GM18870 (cell line): ENCODE data around the gene NEUROD6.
A peak's percentile ranks its signal among the peaks of the same experiment; 100 is the strongest.

ENCODE experiments used
- ATAC-seq: cut with Tn5 transposase; IDR thresholded peaks from one replicate; pipeline ENCODE4 v1.9.1; 2021; ENCODE audit warnings: moderate library complexity; ENCODE audit not compliant: unreplicated experiment

NEUROD6 gene

DNA sequence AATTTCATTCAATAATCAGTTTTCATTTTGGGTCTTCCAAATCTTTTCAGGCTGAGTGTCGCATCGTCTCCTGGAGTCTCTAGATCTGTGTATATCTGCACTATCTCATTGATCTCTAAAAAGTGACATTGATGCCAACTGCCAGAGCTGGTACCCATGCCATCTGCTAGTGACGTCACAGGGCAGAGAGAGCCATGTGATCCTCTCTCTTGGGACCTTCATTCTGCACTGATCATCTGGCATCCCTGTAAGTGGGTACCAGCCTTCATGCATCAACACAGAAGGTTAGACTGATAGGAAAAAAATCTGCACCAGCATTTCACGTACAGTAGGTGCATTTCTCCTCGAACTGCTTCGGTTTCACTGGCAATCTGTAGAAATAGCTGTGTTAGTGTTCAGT, at the start of gene NEUROD6:
NEUROD6 (minus strand) TSS at position 124 of the 400 bp plus-strand sequence. CDS start 1,458 bp downstream, outside the sequence.
- no peak for ATAC-seq

DNA sequence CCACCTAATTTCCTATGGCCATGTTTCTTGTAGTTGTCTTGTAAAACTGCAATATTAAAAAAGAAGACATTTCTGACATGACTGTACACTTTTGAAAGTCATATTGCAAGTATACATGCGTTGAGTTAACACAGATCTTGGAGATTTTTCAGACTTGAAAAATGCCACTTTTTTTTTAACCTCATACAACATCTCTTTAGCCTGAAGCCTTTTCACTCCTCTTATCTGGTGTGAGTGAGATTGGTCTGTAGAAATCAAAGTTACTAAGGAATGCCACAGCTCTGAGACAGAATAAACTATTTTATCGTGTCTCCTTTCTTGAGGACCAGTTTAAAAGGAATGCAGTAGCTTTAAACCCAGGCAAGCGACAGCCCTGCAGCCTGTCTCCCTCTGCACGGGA, 43.9 kb upstream of the NEUROD6 start:
- no peak for ATAC-seq

DNA sequence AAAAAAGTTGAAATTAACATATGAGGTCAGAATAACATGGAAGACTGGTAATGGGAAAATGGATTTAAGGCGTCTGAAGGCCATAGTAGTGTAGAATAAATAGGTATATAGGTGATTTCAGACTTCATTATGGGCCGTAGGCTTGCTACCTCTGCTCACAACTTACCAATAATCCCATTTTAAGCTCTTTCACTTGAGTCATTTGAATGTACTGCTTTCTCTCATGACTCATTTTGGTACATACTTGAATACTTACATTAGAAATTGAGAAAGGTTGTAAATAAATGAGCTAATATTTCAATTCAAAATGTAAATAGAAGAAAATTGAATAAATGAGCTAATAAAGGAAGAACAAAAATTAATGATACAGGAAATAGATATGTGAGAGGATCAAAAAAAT, 42.2 kb upstream of the NEUROD6 start:
- no peak for ATAC-seq

DNA sequence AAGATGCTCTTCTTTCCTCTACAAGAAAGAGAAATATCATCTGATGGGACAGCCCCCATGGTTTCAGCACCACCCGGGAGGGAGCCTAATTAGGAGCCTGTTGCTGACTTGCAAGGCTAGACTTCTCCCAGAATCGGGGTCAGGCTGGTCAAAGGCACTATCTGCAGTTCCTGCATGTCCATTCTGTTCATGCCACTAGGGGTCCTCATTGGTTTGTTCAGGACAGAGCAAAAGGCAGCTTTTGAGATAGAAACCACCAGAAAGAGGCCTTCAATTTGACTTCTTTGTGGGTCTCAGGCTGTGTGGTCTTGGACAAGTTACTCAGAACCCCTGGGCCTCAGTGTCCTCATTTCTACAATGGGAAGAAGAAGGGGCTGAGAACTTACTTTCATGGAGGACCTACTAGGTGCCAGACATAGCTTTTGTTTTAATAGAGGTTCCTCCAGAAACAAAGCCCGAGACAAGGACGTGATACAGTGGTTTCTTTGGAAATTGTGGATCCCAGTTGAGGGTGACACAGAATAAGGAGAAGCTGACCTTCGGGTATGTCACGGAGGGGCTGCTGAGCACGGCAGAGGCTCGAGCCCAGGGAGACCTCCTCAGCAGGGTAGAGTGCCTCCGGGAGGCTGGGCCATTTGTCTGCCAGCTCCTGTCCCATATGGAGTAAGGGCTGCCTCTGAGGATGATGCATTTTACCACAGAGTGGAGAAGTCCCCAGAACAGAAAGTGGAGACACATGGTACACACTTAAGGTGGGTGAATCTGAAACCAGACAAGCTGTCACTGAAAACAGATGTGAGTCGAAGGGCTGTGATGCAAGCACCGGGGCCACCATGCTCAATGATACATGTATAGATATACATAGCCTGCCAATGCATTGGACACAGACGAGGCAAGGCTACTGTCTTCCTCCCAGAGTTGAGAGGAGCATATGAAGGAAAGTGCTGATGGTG, 33.1 kb upstream of the NEUROD6 start:
- ATAC-seq, result peak; percentile 74

DNA sequence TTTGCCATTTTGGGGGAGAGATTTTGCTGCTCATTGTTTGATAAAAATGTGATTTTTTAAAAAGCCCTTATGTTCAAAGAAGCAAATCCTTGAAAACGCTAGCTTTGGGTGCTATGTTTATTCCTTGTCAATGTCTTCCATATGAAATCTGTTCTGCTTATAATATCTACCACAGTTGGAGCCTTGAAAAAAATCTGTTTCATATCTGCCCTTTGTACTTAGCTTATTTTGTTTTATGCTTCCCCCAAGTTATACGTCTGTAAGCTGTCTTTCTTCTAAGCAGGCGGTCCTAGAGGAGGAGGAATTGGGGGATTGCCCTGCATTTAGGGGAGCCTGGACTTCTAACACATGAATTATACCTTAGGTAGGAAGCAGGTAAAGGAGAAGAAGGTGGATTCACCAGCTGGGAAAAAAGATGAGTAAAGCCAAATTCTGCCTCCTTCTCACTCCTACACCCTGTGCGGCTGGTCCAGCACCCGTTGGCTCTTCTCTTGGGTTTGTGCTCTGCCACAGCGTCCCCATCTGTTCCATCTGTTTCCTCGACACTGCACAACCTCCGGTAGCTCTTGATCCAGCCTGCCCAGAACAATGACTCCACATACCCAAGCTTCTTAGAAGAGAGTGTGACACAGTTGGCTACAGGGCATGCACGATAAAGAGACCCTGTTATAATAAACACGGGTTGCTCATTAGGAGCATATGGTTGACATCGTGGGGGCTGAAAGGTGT, 31.9 kb upstream of the NEUROD6 start:
- ATAC-seq, result no peak

DNA sequence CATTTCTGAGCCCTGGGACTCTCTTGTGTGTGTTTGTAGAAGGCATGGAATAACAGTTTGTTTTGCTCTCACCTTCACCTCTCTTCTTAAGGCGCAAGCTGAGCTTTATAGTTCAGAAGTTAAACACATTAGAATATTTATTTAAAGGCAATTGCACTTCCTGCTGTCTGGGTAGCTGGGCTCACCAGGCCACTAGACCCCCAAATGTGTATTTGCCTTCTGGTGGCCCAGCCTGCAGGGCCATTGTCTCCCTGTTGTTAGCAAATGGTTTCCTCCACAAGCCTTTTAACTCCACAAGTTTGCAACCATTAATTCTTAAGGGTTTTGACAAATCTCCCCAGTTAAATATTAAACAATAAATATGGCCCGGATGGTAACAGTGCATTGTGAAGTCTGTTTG, 31.1 kb upstream of the NEUROD6 start:
- ATAC-seq, result no peak

DNA sequence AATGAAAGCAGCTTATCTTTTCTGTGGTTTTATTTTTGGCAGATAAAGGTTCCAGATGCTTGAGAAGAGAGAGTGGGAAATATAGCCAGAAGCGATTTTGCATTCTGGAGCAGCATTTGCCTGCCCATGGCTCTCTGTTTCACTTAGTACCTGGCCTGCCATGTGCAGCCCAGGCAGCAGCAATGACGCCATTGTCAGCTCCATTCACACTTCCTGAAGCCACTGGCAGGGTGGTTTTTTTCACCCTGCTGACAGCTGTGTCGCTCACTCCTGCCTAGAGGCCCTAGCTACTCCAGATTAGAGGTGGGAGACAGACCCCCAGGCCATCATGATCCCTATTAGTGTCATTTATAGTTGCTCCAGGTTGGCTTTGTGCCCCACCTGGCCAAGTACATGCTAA, 30.1 kb upstream of the NEUROD6 start:
- ATAC-seq, result no peak

DNA sequence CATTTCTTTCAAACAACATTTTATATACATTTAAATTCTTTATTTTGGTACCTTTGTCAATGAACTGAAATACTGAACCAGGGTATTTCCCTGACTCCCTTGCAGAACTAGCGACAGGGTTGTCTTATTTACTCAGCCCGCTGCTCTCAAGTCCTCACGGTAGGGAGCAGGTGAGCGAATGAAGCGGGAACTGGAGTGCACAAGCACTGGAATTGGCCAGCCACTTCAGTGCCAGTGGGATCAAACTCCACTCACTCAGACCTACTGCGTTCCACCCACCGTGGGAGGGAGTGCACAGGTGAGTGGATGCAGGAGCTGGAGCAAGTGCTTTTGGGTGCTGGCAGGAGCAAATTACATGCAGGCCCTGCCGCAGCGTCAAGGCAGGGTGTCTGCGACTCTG, 28.1 kb upstream of the NEUROD6 start:
- no peak for ATAC-seq

DNA sequence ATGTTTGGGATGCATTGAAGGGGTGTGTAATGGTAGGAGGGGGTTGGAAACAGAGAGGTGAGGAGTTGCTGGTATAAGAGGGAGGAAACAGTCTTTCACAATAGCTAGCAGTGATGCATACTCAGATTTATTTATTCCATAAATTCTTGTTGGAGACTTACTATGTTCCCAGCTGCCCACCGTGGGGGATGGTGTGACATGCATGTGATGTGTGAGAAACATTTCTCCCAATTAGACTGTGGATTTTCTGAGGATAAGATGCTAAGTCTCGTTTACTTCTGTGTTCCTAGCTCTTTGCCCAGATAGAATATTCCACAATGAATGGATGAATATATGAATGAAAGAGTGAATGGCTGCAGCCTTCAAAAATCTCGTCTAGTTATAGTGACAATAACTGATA, 23.0 kb upstream of the NEUROD6 start:
- ATAC-seq, result no peak

DNA sequence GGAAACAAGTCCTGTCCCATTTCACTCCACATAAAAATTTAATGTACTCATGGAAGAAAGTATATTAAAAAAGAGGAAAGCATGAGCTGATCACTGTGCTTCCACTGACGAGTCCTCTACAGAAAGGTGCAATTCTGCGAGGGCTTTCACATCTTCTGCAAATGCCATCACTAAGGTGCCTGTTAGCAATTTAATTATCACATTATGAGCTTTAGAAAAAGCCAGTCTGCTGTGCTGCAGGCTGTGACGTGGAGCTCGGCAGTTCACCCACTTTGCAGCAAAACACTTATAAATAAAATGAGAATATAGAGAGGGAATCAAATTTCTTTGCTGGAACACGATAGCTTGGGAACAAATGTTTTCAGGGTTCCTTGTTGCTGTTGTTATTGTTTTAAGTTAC, 22.5 kb upstream of the NEUROD6 start:
- ATAC-seq, result no peak

DNA sequence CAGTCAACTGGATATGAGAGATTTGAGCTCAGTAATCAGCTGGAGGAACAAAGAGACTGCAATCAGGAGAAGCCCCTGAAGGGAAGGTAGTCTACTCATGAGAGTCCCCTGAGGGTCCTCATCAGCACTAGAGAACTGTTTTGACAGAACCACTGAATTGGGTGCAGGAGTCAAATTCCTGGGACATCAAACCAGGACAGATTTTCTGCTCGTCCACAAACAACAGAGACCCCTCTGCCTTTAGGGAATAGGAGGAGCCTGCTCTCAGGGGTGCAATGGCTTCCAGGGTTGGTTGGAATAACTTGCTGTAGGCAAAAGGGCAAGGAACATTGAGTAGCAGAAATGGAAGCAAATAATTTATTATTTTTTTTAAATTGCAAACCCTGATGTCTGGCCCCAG, 21.9 kb upstream of the NEUROD6 start:
- ATAC-seq, result no peak

DNA sequence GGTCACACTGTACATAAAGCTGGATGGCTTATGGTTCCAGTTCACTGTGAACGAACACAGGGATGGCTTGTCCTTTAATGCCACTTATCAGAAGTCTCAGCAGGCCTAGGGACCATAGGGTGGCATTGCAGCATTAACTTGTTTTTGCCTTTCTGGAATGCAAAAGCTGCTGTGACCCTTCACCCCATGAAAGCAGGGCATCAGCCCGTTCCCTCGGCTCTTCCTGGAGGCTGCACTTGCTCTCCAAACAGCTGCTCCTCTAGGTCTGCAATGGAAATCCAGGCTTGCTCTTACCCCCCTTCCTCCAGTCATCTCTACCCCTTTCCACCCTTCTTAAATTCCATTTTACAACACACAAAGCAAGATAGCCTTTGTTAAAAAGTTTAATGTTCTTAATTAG, 17.9 kb upstream of the NEUROD6 start:
- no peak for ATAC-seq

DNA sequence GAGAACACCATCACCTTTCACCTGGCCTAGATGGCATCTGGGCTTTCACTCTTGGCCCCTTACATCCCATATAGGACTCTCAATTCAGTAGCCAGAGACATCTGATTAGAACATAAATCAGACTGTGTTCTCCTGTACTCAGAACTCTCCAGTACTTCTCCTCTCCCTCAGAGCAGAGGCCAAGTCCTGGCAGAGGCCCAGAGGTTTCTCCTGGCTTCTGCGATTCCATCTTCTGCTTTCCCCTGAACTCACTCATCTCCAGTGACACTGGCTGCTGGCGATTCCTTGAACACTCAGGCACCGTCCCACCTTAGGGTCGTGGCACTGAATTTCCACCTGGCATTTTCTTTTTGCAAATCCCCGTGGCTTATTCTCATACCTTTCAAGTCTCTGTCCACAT, 4.9 kb upstream of the NEUROD6 start:
- no peak for ATAC-seq

DNA sequence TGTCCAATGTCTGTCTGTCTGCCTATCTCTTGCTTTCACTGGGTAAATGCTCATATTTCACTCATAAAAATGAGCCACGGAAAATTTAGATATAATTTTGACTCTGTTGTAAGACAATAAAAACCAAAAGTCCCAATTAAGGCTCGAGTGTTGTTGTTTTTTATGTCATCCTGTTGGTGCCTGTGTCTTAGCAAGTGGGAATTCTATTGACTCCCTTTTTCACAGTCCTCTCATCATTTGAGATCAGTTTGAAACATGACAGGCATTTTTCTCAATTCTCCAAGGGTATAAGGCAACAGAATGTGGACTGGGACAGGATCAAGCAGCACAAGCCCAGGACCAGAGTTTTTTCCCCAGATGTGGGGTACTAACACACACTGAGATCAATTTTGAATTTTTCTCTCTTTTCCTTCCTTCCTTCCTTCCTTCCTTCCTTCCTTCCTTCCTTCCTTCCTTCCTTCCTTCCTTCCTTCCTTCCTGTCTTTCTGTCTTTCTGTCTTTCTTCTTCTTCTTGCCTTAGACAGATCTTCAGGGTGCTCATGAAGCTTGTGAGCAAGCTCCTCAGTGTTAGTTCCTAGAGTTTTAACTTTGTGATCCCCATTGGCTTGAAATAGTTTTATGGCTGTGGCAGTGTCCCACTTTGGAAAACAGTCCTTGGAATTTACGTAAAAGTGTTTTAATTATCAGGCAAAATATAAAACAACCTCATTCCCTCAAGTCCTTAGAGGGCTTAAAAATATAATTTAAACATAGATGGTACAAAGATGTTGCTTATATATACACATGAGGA, 3.2 kb upstream of the NEUROD6 start:
- ATAC-seq, result no peak

DNA sequence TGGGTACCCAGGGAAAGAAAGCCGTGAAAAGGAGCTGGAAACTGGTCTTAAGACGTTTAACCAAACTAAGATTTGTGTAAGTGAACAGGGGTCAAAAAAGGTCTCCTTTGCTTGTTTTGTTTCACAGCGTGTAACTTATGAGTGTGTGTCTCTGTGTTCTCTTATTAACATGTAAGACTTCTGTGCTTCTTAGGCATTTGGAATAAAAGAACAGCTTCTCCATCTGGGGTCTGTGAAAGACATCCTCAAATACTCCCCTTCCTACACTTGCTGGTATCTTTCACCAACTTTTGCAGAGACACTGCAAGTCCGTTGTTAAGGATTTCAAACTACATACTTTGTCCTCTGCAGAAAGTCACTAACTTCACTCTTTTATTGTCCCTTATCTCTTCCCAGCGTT, 615 bp upstream of the NEUROD6 start:
- ATAC-seq, result no peak

DNA sequence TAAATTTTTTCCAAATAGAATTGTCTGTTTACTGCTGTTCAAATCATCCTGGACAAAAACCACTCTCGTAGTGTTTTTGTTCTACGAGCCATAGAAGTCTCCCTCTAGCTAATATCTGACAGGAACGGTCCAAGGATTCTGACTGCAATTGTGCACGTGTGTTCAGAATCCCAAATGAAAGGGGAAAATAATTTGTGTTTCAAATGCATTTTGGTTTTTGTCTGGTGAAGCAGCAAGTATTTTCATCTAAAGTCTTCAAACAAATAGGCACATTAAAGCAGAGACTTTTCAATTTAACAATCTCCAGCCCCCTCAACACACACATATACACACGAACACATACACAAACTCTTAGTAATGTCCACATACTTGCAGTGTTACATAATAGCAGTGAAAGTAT, 475 bp downstream of the NEUROD6 start:
- ATAC-seq, result no peak

DNA sequence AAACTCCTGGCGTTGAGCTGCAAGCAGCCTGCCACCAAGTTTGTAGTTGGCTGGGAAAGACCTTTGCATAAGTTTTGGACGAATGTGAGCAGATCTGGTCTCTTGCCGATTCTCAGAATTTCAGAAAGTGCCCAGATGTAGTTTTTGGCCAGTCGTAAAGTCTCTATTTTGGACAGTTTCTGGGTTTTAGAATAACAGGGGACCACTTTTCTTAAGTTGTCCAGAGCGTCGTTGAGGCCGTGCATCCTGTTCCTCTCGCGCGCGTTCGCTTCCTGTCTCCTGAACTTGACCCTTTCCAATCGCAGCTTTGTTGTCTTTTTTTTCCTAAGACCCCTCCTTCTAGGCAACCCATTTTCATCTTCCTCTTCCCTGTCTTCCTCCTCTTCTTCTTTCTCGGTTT, 1.8 kb downstream of the NEUROD6 start:
- ATAC-seq, result no peak

DNA sequence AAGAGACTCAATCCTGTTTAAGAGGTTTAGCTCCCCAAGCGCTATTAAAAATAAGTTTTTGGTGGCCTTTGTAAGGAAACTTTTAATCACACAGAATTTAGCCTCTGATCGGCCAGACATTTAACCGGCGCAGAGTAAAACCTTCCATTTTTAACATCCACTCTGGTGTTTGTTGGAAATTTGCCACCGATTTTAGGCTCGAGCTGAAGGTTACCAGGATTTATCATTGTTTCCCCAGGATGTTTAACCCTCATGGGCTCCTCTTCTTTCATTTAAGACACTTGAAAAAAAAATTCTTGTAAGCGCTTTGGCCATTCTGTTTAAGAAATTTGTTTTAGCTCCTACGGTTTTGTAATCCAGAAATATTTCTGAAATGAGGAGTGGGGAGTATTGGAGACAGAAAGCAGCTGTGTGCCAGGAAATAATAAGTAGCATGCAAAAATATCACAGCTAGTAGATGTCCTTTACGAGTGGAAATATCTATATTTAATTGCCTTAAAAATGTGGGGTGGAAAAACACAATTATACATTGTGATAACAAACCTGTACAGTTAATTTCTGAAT, 3.4 kb downstream of the NEUROD6 start:
- no peak for ATAC-seq

DNA sequence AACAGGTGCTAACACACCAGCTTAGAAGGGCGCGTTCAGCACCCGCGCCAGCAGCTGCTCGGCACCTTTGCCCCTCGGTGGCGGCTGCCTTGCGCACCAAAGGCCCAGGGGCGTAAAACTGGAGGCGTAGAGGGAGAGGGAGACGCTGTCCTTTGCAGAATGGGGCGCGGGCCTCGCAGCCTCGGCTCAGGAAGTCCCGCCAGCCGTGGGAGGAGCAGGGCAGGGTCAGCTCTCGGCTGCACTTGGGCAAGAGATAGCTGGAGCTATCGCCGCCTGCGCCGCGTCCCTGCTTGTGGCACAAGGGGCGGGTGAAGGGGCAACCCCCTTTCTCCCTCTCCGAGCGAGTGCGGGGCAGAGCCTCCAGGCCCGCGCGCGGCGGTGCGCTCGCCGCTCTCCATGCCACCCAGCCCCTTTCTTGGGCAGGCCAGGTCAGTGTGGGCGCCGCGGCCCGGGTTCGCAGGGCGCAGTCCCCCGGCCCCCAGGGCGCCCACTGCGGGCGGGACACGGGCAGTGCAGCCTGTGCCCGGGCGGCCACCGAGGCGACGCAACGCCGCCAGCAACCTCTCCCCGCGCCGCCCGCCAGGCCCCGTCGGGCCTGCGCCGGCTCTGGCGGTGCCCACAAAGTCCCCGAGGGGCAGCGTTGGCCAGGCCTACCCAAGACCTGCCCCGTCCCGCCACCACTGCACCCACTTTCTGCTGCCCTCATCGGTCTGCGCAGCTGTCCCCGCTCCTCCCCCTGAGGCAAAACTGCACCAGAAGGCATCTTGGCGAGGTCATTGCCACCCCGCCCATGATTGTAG, 4.1 kb downstream of the NEUROD6 start:
- no peak for ATAC-seq

DNA sequence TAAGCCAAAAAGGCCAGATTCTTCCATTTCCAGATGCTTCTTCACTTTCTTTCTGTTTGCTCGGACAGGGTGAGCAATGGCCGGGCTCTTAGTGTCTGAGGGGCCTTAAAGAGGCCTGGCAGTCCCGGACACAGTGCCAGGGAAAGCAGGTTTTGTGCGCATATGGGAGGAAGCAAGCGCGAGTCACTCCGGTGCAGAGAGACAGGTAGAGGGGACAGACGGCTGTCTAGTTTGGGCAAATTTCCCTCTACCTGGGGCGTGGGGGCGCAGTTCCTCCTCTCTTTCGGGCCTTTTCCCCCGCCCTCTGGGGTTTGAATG, 4.7 kb downstream of the NEUROD6 start:
- no peak for ATAC-seq
